GM21515 (cell line): ENCODE measurements around the gene SLC10A2.

Experiments used
- ATAC-seq: cut with Tn5 transposase; IDR thresholded peaks from one replicate; pipeline ENCODE4 v1.9.1; 2021; ENCODE audit not compliant: unreplicated experiment

Gene SLC10A2

GRCh38 chr13:103055166-103055565 lies 11.1 kb downstream of the SLC10A2 start:
- ATAC-seq: no peak

GRCh38 chr13:103046676-103047075 lies 19.5 kb downstream of the SLC10A2 start:
- ATAC-seq: no peak

DNA sequence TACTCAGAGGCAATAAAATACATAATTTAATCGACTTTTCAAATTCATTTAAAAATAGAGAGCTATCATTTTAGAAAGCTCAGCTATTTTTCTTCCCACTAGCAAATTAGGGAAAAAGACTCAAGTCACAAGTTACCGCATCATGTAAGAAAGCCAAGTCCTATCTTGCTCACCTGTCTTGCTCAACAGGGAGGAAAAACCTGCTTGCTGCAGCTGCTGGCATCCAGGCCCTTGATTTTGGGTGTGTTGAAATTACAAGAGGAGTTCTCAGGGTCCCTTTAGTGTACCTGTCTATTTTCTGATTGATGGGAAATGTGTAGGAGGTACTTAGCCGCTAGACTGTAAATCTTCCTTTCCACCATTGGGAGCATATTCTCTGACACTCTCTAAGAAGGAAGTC lies 22.2 kb downstream of the SLC10A2 start:
- no peak for ATAC-seq

- ATAC-seq: no peak
These were observed 26.2 kb downstream of the SLC10A2 start for GRCh38 chr13:103040006-103040405.

DNA sequence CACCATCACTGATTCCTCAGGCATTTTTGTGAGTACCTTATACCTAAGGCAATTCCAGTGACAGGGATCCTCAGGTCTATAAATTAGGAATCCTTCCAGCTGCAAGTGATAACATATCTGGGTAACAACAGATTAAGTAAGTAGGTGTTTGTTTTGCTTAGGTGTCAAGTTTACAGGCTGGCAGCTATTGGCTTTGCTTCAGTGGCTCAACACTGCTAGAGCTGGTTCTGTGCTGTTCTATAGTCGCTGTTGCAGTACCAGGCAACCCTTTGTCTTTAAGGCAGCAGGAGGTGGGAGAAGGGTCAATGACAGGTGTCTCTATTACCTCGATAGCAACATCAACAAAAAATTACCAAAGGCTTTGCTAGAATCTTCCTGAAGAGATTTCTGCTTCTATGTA lies 27.0 kb downstream of the SLC10A2 start:
- no peak for ATAC-seq

DNA sequence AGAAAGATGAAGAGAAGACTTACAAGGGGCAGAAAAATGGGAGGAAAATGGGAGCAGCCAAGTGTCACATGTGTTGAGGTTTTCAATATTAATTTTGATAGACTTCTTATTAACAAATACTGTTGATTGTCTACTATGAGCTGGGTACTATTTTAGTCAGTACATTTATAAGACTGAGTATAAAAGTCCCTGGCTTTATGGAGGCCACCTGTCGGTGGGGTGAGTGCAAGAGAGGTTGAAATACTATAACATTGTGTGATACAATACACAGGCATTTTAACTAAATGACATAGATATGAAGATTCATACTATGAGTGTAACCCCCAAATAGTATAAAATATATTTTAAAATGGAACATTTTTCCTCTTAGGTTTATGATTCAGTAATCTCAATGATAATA lies 29.9 kb downstream of the SLC10A2 start:
- no peak for ATAC-seq

- ATAC-seq: no peak
These were observed 32.2 kb downstream of the SLC10A2 start for GRCh38 chr13:103033999-103034398.

DNA sequence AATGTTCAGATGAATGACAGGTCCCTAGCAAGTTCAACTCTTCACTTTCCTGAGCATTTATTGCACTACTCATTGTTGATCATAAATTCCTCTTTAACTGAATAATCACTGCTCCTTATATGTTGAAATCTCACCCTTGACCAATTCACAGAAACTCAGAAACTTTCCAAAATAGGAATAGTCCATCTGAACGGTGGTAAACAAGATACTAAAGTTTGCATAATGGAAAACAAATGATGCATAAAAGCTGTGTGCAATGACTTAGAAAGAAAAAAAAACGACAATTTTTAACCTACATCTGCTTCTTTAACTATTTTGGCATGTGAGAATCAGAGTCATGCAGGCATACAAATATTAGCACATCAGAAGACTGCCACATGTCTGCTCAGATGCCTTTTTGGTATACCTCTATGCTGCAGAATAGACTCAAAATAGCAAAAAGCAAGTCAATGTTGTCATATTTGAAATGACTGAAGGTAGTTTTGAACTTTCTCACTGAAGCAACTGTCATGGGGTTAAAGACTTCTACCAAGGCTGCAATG lies 34.8 kb downstream of the SLC10A2 start:
- ATAC-seq: peak; percentile 84

GRCh38 chr13:103030776-103031175 lies 35.4 kb downstream of the SLC10A2 start:
- no peak for ATAC-seq

DNA sequence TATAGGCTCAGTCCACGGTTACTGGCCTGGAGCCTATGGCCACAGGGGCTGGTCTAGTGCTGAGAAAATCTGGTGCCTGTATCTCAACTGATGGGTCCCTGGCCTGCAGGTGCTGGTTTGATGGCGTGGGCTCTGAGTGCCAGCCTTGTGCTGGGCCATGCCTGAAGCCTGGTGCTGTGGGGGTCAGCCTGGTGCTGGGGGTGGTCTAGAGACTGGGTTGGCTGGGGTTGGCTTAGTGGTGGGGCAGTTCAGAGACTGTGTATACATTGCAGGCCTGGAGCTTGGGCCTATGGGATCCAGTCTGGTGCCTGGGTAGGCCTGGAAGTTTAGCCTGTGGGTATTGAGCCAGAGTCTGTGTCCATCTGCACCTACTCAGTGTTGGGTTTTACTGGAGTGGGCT lies 36.4 kb downstream of the SLC10A2 start:
- ATAC-seq: no peak

DNA sequence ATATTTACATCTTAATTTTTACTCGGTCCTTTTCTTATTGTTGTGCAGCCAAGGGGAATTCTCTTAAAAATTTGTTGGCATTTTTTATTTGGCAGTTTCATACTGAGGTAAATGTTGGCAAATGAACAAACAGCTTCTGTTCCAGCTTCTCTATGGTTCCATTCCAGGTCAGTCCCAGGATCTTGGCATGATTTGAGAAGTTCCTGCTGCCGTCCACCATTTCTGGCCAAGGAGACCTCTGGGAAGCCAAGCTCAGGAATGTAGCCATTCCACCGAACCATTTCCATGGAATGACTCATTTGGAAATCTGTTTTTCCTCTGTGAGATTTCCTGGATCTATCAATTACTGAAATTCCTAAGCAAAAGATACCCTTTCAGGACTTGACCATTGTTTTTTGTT lies 43.9 kb downstream of the SLC10A2 start:
- no peak for ATAC-seq

- ATAC-seq: no peak
These were observed 47.7 kb downstream of the SLC10A2 start for GRCh38 chr13:103018556-103018955.

DNA sequence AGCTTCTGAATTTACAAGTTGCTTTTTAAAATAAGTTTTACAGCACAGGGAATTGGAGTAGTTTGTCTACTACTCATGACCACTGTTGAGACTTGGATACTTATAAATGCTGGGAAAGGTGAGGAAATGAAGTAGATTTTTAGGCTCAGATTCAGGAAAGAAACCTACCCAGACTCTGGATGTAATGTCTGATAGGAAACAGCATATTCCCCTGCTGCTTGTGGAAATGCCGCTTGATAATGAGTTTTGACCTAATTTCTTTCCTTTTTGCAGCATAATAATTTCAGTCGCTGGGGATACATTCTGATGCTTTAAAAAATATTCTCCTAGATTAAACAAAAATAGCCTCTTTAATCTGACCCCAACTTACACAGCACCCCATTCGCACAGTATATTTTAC lies 53.6 kb downstream of the SLC10A2 start:
- ATAC-seq: no peak

GRCh38 chr13:103009051-103009840 lies 57.0 kb downstream of the SLC10A2 start:
- ATAC-seq: no peak

- peak; percentile 32 for ATAC-seq
These were observed 58.8 kb downstream of the SLC10A2 start for GRCh38 chr13:103007427-103007762.

- peak; percentile 91 for ATAC-seq
These were observed 59.4 kb downstream of the SLC10A2 start for GRCh38 chr13:103006641-103007426.

DNA sequence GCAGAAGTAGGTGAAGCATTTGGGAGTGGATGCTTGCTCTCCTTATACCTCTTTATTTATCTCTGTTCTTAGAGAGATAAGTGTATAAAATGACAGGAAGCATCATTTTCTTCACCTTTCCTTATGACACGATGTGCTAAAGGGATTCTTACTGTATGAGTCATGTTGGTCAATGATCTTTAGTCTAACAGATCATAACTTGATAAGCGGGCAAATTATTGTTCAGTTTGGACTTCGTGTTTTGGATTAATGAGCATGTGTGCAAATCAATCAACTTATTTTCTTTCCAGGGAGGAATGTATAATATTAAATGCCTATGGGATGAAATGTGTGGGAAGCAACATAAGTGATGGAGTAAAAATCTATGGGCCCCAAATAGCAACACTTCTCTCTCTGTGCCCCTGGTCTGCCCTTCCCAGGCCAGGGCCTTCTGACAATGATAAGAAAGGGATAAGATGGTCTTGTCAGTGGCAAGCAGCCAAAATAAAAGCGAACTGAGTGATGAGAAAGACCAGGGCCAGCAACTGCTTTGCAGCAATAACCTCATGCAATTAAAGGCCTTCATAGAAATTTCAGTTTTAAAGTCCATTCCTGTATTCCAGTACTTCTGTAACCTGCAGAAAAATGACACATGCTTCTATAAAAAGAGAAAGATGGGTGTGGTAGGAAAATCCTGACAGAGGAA lies 61.4 kb downstream of the SLC10A2 start:
- ATAC-seq: no peak

GRCh38 chr13:103003631-103004030 lies 62.6 kb downstream of the SLC10A2 start:
- no peak for ATAC-seq

- ATAC-seq: no peak
These were observed 63.9 kb downstream of the SLC10A2 start for GRCh38 chr13:103002279-103002678.

DNA sequence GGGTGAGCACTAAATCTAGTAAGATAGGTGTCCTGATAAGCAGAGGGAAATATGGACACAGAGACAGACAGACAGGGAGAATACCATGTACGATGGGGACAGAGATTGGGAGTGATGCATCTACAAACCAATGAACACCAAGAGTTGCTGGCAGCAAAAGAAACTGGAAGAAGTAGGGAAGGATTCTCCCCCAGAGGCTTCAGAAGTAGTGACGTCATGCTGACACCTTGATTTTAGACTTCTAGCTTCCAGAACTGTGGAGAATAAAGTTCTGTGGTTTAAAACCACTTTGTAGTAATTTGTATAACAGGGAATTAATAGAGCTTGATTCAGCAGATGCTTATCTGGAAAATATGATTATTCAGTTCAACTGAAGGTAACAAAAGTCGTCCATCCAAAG lies 66.1 kb downstream of the SLC10A2 start:
- no peak for ATAC-seq

DNA sequence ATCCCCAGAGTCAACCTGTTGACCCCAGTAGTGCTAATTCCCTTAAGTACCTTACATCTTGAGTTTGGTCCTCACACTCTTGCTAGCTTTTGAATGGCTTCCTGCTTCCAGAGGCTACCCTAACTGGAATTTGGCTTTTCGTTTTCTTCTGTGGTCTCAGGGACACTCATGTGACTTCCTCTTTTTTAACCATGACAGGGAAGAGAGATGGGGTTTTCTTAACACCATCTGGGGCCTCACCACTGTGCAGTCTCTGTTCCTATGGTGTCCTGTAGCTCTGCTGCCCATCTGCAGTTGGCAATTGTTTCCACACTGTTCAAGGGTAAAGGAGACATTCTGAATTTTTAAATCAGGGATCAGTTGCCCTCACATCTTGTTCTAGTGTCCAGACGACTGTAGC lies 66.7 kb downstream of the SLC10A2 start:
- ATAC-seq: no peak
